Activated CD8-positive, alpha-beta T cell treated with anti-CD3 and anti-CD28 coated beads for 36 hours (primary cell): ENCODE results near the gene CYTH4. TPM values are rescaled to one million over a fixed set of nuclear protein-coding genes. Genes with fewer than 3 reads are reported as not detected.
A peak's percentile ranks its signal among the peaks of the same experiment; 100 is the strongest.
"Not testable (repeated sequence)": the region's sequence is repeated elsewhere in the genome, so short reads cannot be mapped to it uniquely, and the experiment has no call there.

Experiments
- ATAC-seq: fragments of 200-7000 bp; cut with Tn5 transposase; one replicate; pipeline ENCODE4 v1.10.0; 2021; ENCODE audit warnings: mild to moderate bottlenecking, moderate library complexity
- CTCF ChIA-PET: fragments of 350-600 bp; sonication (Branson Sonifier 250); formaldehyde crosslinking; loops from one replicate; lab custom pipeline; 2021; ENCODE audit warnings: antibody characterized with exemption; lab: Charles Lee
- POLR2A ChIA-PET: fragments of 350-600 bp; sonication (Branson Sonifier 250); formaldehyde crosslinking; loops from one replicate; lab custom pipeline; 2021; ENCODE audit warnings: antibody characterized with exemption; lab: Charles Lee
- DNase-seq: peaks from one replicate; pipeline ENCODE4 v3.0.0-alpha.2; 2020
- H3K27ac Mint-ChIP-seq: one replicate; pipeline ENCODE4 v1.8.0; 2021; ENCODE audit warnings: mild to moderate bottlenecking, mixed read lengths
- H3K27me3 Mint-ChIP-seq: one replicate; pipeline ENCODE4 v1.8.0; 2021; ENCODE audit warnings: mixed read lengths
- H3K36me3 Mint-ChIP-seq: one replicate; pipeline ENCODE4 v1.8.0; 2021; ENCODE audit warnings: low read depth, mixed read lengths
- H3K4me1 Mint-ChIP-seq: one replicate; pipeline ENCODE4 v1.8.0; 2021; ENCODE audit warnings: low read depth, mixed read lengths
- H3K4me3 Mint-ChIP-seq: one replicate; pipeline ENCODE4 v1.8.0; 2021; ENCODE audit warnings: mild to moderate bottlenecking, moderate library complexity, mixed read lengths
- H3K9me3 Mint-ChIP-seq: one replicate; pipeline ENCODE4 v1.8.0; 2021; ENCODE audit warnings: mixed read lengths
- CTCF ChIP-seq: fragments of 200-600 bp; IDR thresholded peaks from one replicate; pipeline ENCODE4 v1.8.0; 2022; ENCODE audit warnings: antibody characterized with exemption, mild to moderate bottlenecking
- intact Hi-C: fragments of 100-400 bp; cut with micrococcal nuclease; formaldehyde crosslinking; loops from one replicate; pipeline ENCODE4 v1.10.0; 2022
- total RNA-seq, 2 experiments: library from RNA; stranded (reverse); gene quantifications; one replicate each; pipeline ENCODE4 v1.2.3, GENCODE V29; 2021

The CYTH4 gene
- total RNA-seq, 2 experiments from 2014 or later, result 33.2 to 33.4 TPM

GRCh38 chr22:37249986-37250385 is 32.3 kb upstream of the CYTH4 start:
- POLR2A ChIA-PET, result interaction anchor here (1.3 kb wide), 1 partner anchor 8 kb away, joined by 3 read pairs; no protein-coding TSS in a partner anchor

GRCh38 chr22:37251836-37252235 is 30.5 kb upstream of the CYTH4 start:
- H3K9me3 Mint-ChIP-seq, ATAC-seq, H3K27ac Mint-ChIP-seq, H3K27me3 Mint-ChIP-seq, H3K36me3 Mint-ChIP-seq, intact Hi-C loops, H3K4me3 Mint-ChIP-seq, DNase-seq: not testable (repeated sequence)
- H3K4me1 Mint-ChIP-seq, result peaks cover 28% of the 10 kb centered on the region
- POLR2A ChIA-PET, result interaction anchor here (0.9 to 1.2 kb wide), 2 partner anchors 9 to 11 kb away, joined by 3 to 6 read pairs; no protein-coding TSS in a partner anchor
- CTCF ChIA-PET, result interaction anchor here (1.5 to 3.5 kb wide), 3 partner anchors 8 to 52 kb away, joined by 4 to 41 read pairs (median 6); no protein-coding TSS in a partner anchor

More at GRCh38 chr22:37249986-37250385, 32.3 kb upstream of the CYTH4 start:
- Mint-ChIP-seq H3K36me3 (no peaks in the 10 kb centered on the region), H3K9me3 (no peaks in the 10 kb centered on the region), H3K27ac (no peak overlapping the region), H3K4me1 (peaks cover 24% of the 10 kb centered on the region), H3K27me3 (no peaks in the 10 kb centered on the region), H3K4me3 (no peak overlapping the region)
- no peak for ATAC-seq
- TF ChIP-seq CTCF, result no peak
- CTCF ChIA-PET, result interaction anchor here (3.5 kb wide), 1 partner anchor 10 kb away, joined by 41 read pairs; no protein-coding TSS in a partner anchor
- no peak for DNase-seq
- intact Hi-C loops, result no loop called here

GRCh38 chr22:37253126-37253660 is 29.1 kb upstream of the CYTH4 start:
- intact Hi-C loops, result no loop called here
- no peaks in the 10 kb centered on the region for H3K36me3 Mint-ChIP-seq

GRCh38 chr22:37254209-37254866 is 28.0 kb upstream of the CYTH4 start:
- intact Hi-C loops, result no loop called here
- POLR2A ChIA-PET, result interaction anchor here (3.7 kb wide), 1 partner anchor 10 kb away, joined by 17 read pairs; the partner anchor contains the start of gene RAC2
- no peak for ATAC-seq

More at GRCh38 chr22:37253126-37253660, 29.1 kb upstream of the CYTH4 start:
- no peaks in the 10 kb centered on the region for H3K27me3 Mint-ChIP-seq
- ATAC-seq, result no peak
- CTCF ChIA-PET, result interaction anchor here (1.3 to 1.6 kb wide), 2 partner anchors 9 to 175 kb away, joined by 4 read pairs; partner anchors contain the start of gene RAC2
- no peaks in the 10 kb centered on the region for H3K9me3 Mint-ChIP-seq
- TF ChIP-seq CTCF, result no peak
- DNase-seq, result no peak
- POLR2A ChIA-PET, result interaction anchor here (0.6 to 1.2 kb wide), 3 partner anchors 9 to 31 kb away, joined by 3 to 6 read pairs (median 3); partner anchors contain the start of gene RAC2
- H3K4me3 Mint-ChIP-seq, result no peak overlapping the region
- no peak overlapping the region for H3K27ac Mint-ChIP-seq
- peaks cover 29% of the 10 kb centered on the region for H3K4me1 Mint-ChIP-seq

GRCh38 chr22:37254867-37255233 is 27.5 kb upstream of the CYTH4 start:
- TF ChIP-seq CTCF, result no peak
- intact Hi-C loops, result no loop called here
- Mint-ChIP-seq H3K27me3 (no peaks in the 10 kb centered on the region), H3K4me1 (peaks cover 36% of the 10 kb centered on the region), H3K4me3 (no peak overlapping the region), H3K9me3 (no peaks in the 10 kb centered on the region), H3K36me3 (no peaks in the 10 kb centered on the region), H3K27ac (peak overlapping the region; percentile 56)
- DNase-seq, result no peak
- ATAC-seq, result peak; percentile 60
- ChIA-PET CTCF (no interaction called here), POLR2A (interaction anchor here (3.7 kb wide), 1 partner anchor 10 kb away, joined by 17 read pairs; the partner anchor contains the start of gene RAC2)

More at GRCh38 chr22:37254209-37254866, 28.0 kb upstream of the CYTH4 start:
- Mint-ChIP-seq H3K27ac (peak overlapping the region; percentile 56), H3K4me1 (peaks cover 31% of the 10 kb centered on the region), H3K4me3 (no peak overlapping the region), H3K9me3 (no peaks in the 10 kb centered on the region), H3K36me3 (no peaks in the 10 kb centered on the region), H3K27me3 (no peaks in the 10 kb centered on the region)
- CTCF ChIA-PET, result interaction anchor here (1.6 kb wide), 1 partner anchor 10 kb away, joined by 4 read pairs; the partner anchor contains the start of gene RAC2
- no peak for TF ChIP-seq CTCF
- DNase-seq, result no peak
